Measurements from ENCODE around the gene BANF2. TPM values are rescaled to one million over a fixed set of nuclear protein-coding genes. Genes with fewer than 3 reads are reported as not detected.
"Not testable (repeated sequence)": the region's sequence is repeated elsewhere in the genome, so short reads cannot be mapped to it uniquely, and the experiment has no call there.

BANF2 gene
- total and polyA plus RNA-seq, 2 of the 8 experiments (the other 6 are each of a cell fraction or from before 2014, with no cell fraction given), result not detected

DNA sequence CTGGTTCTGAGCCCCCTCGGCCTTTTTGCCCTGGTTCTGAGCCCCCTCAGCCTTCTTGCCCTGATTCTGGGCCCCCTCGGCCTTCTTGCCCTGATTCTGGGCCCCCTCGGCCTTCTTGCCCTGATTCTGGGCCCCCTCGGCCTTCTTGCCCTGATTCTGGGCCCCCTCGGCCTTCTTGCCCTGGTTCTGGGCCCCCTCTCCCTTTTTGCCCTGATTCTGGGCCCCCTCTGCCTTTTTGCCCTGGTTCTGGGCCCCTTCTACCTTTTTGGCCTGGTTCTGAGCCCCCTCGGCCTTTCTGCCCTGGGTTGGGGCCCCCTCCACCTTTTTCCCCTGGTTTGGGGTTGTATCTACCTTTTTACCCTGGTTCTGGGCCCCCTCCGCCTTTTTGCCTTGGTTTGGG is 40.4 kb upstream of the BANF2 start:
- Histone ChIP-seq H3K36me3 (ENCODE audit: control insufficient read depth in 2 of 4, insufficient read depth in 4 of 4, low read length in 3 of 4) (peaks cover 0 to 20% (median 10%) of the 10 kb centered on the region in 4 experiments; a peak in 5 of 8 replicates), H3K79me2 (ENCODE audit: control insufficient read depth in 1 of 2, insufficient read depth in 2 of 2, low read length in 2 of 2) (peaks cover 8 to 75% of the 10 kb centered on the region in 2 experiments), H3K79me1 (ENCODE audit: low read depth, low read length) (peaks cover 14% of the 10 kb centered on the region), H3K4me1 (replicated peaks in 1 of 4; ENCODE audit: control insufficient read depth in 3 of 4, insufficient read depth in 4 of 4, low read length in 3 of 4) (peaks cover 8 to 11% (median 9%) of the 10 kb centered on the region in 4 experiments; a peak in 5 of 7 replicates), H3K9me3 (ENCODE audit: insufficient read depth in 2 of 2, low read depth in 1 of 2, low read length in 1 of 2) (peaks cover 6 to 13% of the 10 kb centered on the region in 2 experiments)
- H2BK5ac ChIP-seq (ENCODE audit: low read depth, low read length); H3K4ac ChIP-seq (replicated peaks; ENCODE audit: insufficient read length, low read depth, low read length); FAIRE-seq; H2BK20ac ChIP-seq (ENCODE audit: low read length); H3K56ac ChIP-seq (replicated peaks; ENCODE audit: insufficient read length, low read depth, low read length); H4K91ac ChIP-seq (replicated peaks; ENCODE audit: insufficient read length, low read length); H3K9ac ChIP-seq (replicated peaks in 1 of 4; ENCODE audit: extremely low read depth in 1 of 4, low read depth in 3 of 4, low read length in 3 of 4); H2AFZ ChIP-seq (ENCODE audit: low read length); H4K20me1 ChIP-seq (replicated peaks in 1 of 2; ENCODE audit: control insufficient read depth in 1 of 2, insufficient read depth in 2 of 2, low read length in 2 of 2); H3K23ac ChIP-seq (ENCODE audit: insufficient read length); H2BK120ac ChIP-seq (replicated peaks; ENCODE audit: low read depth, low read length); H3K14ac ChIP-seq (ENCODE audit: insufficient read length); H3K18ac ChIP-seq (ENCODE audit: extremely low read depth, low read length); DNase-seq (ENCODE audit: low read depth in 1 of 2, low spot score in 2 of 2); POLR2A ChIA-PET (ENCODE audit: partially characterized antibody); H3K4me2 ChIP-seq (ENCODE audit: insufficient read depth in 1 of 2, low read depth in 2 of 2, low read length in 2 of 2); H3K4me3 ChIP-seq (ENCODE audit: extremely low read depth in 1 of 4, insufficient read depth in 2 of 4, low read depth in 3 of 4, low read length in 4 of 4); H3K27ac ChIP-seq (ENCODE audit: low read depth, low read length); H2AK5ac ChIP-seq (ENCODE audit: low read depth, low read length); H3K23me2 ChIP-seq (ENCODE audit: low read depth, low read length); H2BK12ac ChIP-seq (ENCODE audit: low read depth, low read length); H3K27me3 ChIP-seq (replicated peaks in 1 of 4; ENCODE audit: control insufficient read depth in 3 of 4, extremely low read depth in 1 of 4, insufficient read depth in 3 of 4, low read length in 3 of 4); H4K5ac ChIP-seq (ENCODE audit: insufficient read length, low read depth, low read length); H2BK15ac ChIP-seq (ENCODE audit: low read length); H4K8ac ChIP-seq (ENCODE audit: extremely low read depth, insufficient read depth, low read length): not testable (repeated sequence)
- WGBS, 2 experiments (ENCODE audit: extremely low coverage in 1 of 2, insufficient coverage in 1 of 2, insufficient read length in 1 of 2, insufficient replicate concordance in 2 of 2, low coverage in 1 of 2, low lambda C conversion rate in 2 of 2, missing lambda C conversion rate in 1 of 2), result 90% methylated on average over 7 of the region's 7 CpGs; no CpG with 5 or more reads in 1 of the 2 experiments
- CTCF ChIA-PET (ENCODE audit: partially characterized antibody), result interaction anchor here (0.9 to 5.9 kb wide), 3 partner anchors 239 to 279 kb away, joined by 3 to 26 read pairs (median 3); no protein-coding TSS in a partner anchor
